IPS-NIHi11 (cell line): ENCODE data around the gene FLT3LG.

Experiments used
- DNase-seq: peaks from one replicate; pipeline ENCODE4 v3.0.0; 2012; ENCODE audit warnings: mixed read lengths, low spot score

The FLT3LG gene

DNA sequence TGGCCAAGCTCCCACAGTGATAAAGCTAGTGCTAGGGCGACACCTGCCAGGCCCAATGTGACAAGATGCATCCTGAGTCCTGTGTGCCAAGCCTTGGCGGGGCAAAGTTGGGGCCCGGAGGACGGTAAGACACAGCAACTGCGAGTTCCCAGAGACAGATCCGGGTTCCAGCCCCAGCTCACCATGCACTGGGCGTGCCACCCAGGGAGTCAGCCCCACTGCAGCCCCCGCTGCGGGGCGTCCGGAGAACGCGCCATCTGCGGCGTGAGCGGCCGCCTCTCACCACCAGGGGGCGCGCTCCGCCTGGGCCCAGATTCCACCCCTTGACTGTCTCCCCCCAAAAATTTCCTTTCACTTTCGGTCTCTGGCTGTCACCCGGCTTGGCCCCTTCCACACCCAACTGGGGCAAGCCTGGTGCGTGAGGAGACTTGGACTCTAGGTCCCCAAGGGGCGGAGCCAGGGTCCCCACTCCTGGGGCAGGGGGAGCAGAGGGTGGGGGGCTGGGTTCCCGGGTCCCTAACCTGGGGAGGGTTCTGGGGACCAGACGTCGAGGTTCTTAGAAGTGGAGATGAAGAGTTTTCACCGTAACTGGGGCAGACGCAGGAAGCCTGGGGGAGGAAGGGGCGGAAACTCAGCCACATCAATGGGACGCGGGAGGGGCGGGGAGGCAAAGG lies at the start of gene FLT3LG:
FLT3LG (plus strand) TSS at position 348 of the 674 bp plus-strand sequence. CDS start 425 bp downstream, outside the sequence.
- peak; percentile 90 for DNase-seq

DNA sequence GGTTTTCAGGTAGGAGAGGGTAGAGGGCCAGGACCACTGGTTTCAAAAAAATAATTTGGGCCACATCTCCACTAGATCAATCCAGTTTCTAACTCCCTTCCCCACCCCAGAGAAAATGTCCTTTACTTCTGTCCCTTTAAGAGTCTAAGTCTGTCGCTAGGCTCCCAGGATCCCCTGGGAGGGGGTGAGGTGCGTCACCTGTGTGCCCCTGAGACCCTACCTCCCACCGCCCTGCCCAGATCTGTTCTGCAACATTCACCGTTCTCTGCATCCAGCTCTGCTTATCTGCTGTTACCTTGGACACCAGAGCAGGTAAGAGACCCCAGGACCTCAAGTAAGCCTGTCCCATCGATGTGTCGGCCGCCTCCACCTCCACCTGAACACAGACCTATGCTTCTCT lies 48.8 kb upstream of the FLT3LG start, which contains the start of gene GFY:
GFY (plus strand) TSS at position 211 of the 400 bp plus-strand sequence. CDS start 1,043 bp downstream, outside the sequence.
- DNase-seq = no peak

GRCh38 chr19:49425922-49426592 lies 48.0 kb upstream of the FLT3LG start:
- peak; percentile 73 for DNase-seq

GRCh38 chr19:49427339-49427738 lies 46.7 kb upstream of the FLT3LG start:
- DNase-seq = no peak

DNA sequence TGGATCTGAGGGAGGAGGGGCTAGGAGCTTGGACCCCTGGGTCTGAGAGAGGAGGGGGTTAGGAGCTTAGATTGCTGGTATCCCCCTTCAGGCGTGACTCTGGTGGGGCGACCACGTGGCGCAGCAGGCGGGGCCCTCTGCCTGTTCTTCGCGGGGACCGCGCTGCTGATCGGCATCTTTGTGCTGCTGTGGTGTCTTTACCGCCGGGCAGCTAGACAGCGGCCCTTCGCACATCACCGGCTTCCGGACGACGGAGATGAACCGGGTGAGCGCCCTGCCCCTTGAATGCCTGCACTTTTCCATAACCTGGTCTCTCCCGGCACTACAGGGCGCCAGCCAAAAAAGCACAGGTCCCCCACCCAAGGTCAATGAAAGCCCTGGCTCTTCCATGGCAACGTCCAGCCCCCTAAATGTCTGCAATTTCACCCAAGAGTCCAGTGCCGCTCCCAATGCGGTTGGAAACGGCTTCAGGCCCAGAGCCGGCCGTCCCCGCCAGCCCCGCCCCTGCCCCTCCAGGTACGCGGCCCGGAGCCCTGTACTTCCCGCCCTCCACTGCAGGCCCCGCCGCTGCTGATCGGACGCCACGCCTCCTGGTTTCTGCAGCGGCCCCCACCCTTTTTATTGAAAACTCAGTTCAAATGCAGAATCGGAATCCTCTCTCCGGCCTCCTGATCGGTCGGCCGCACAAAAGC lies 46.0 kb upstream of the FLT3LG start:
- DNase-seq = peak; percentile 71

DNA sequence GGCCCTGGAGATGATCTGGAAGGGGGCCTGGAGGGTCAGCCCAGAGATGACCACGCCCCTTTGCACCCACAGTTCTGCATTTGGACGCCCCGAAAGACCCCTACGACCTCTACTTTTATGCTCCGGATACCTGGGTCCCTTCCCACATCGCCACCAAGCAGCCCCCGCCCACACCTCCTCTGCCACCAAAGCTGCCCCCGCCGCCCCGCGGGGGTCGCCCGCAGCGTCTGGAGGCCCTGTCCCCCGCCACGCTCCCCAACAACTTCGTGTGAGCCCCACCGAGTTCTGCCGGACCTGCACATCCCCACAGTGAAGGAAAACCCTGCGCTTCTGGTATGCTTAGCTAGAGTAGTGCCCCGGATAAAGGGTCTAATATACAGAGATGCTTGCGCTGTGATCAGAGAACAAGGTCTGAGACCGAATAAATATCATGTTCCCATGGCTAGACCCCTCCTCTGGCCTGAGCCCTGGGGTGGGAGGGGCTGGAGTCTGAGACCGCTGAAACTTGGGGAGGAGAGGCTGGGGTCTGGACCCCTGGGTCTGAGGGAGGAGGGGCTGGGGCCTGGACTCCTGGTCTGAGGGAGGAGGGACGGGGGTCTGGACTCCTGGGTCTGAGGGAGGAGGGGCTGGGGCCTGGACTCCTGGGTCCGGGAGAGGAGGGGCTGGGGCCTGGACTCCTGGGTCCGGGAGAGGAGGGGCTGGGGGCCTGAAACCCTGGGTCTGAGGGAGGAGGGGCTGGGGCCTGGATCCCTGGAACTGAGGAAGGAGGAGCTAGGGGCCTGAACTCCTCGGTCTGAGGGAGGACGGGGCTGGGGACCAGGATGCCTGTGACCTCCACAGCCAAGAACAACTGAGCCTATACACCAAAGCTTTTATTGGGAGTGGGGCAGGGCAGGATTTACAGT lies 45.2 kb upstream of the FLT3LG start:
- no peak for DNase-seq

DNA sequence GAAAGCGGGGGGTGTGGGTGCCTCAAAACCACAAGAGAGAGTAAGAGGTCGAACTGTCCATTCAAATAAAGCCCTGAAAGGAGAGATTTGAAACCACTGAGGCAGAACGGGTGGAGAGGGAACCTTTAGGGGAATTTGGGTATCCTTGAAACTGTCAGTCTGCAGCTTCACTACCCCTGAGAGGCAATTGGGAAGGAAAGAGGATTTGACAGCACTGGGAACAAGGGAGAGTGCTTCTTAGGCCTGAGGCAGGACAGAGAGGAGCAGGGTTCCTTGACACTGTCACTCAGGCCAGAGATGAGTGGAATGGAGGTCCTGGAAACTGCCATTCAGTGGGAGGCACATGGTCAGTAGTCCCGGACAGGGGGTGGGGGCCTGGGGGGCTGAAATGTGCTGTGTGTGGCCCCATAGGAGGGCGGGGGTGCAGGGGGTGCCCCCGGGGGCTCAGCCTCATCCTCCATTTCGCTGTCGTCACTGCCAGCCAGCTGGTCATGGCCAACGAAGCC lies 43.8 kb upstream of the FLT3LG start:
- DNase-seq = no peak

- no peak for DNase-seq
These were observed 43.2 kb upstream of the FLT3LG start for GRCh38 chr19:49430678-49431329.

- DNase-seq = no peak
These were observed 42.7 kb upstream of the FLT3LG start for GRCh38 chr19:49431330-49431749.

- DNase-seq = peak; percentile 54
These were observed 41.6 kb upstream of the FLT3LG start for GRCh38 chr19:49432141-49433073.

DNA sequence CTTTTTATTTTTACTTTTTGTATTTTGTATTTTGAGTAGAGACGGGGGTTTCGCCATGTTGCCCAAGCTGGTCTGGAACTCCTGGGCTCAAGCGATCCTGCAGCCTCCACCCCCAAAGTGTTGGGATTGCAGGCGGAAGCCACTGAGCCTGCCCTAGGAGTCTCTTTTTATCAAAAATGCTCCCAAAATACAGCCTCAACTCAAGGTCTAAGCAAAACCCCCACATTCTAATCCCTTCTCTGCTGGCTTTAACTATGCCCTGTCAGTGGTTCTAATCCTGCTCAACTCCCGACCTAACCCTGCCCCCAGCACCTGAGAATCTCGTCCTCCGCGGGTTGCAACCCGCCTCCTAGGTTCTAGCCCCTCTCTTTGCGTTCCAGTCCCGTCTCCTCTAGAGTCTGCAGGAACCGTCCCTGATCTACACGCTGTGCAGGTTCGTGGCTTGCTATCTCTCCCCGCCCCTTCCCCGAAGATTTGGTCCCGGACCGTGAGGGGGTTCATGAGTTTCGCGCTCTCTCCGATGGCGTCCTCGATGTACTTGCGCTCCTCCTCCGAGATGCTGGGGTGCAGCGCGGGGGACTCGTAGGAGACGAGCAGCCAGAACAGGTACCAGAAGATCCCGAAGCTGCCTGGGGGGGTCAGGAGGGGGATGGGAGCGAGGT lies 40.6 kb upstream of the FLT3LG start:
- no peak for DNase-seq

GRCh38 chr19:49434907-49435583 lies 39.0 kb upstream of the FLT3LG start:
- DNase-seq = no peak

DNA sequence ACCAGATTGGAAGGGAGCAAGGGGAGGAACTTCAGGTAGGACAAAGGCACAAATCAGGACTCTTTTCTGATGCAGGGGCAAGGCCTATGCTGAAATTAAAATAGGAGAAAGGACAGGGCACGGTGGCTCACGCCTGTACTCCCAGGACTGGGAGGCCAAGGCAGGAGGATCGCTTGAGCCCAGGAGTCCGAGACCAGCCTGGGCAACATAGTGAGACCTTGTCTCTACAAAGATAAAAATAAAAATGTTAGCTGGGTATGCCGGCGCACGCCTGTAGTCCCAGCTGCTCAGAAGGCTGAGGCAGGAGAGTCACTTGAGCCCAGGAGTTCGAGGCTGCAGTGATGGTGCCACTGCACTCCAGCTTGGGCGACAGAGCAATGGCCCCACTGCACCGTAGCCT lies 38.3 kb upstream of the FLT3LG start:
- DNase-seq = no peak

- peak; percentile 74 for DNase-seq
These were observed 37.5 kb upstream of the FLT3LG start for GRCh38 chr19:49436381-49437017.

DNA sequence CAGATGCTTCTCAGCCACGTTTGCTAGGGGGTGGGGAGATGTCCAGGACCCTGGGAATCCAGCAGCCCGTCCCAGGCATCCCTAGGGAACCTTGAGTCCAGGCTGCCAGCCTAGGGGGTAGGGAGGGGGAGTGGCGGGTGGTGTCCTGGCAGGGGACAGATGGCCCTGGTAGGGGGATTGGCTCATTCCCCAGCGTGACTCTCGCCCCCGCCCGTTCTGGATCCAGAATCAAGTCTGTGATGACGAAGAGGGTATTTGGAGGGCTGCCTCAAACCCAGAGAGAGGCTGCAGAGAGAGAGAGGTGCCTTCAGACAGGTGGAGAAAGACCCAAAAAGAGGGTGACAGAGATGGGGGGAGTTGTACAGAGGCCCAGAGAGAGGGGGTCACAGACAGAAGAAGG lies 36.8 kb upstream of the FLT3LG start:
- DNase-seq = no peak

DNA sequence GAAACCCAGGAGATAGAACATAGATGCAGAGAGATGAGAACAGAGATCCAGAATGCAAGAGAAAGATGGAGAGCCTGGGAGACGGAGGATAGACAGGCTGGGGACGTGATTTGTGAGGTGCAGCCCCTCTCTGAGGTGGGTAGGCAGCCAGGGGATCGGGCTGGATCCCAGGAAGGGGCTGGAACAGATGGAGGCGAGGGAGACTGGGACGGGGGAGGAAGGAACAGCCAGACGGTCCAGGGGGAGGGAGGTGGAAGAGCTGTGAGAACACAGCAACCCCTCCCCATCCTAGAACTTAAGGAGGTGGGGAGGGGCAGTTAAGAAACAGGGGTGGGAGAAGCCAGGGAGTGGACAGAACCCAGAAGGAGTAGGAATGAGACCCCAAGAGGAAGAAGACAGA lies 35.8 kb upstream of the FLT3LG start:
- no peak for DNase-seq

- no peak for DNase-seq
These were observed 34.2 kb upstream of the FLT3LG start for GRCh38 chr19:49439836-49440235.

DNA sequence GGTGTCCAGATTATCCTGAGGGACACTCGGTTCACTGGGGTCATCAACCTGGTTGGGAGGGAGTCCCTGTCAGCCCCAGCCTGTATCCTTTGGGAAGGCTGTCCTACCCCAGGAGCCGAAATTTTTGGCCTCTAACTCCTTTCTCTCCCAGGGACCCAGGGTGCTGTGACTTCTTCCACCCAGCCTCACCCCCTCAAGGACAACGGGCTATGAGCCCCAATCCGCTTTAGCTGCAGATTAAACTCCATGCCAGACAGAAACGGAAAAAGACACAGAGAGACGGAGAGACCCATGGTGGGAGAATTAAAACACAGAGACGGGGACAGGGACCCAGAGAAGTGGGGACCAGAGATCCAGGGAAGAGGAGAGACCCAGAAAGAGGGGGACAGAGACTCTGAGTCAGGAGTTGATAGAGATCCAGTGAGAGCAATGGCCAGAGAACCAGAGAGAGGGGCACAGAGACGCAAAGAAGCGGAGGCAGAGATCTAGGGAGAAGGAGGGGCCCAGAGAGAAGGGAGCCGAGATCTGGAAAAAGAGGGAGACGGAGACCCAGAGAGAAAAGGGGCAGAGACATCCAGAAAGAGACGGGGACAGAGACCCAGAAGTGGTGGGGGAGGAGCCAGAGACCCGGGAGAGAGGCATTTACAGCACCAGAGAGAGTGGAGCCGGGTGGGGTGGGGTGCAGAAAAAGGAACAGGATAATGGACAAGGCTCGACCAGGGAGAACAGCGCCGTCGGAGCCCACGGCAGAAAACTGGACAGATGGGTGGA lies 33.4 kb upstream of the FLT3LG start:
- DNase-seq = no peak
